Measurements from ENCODE around the gene ZBTB42.

DNA sequence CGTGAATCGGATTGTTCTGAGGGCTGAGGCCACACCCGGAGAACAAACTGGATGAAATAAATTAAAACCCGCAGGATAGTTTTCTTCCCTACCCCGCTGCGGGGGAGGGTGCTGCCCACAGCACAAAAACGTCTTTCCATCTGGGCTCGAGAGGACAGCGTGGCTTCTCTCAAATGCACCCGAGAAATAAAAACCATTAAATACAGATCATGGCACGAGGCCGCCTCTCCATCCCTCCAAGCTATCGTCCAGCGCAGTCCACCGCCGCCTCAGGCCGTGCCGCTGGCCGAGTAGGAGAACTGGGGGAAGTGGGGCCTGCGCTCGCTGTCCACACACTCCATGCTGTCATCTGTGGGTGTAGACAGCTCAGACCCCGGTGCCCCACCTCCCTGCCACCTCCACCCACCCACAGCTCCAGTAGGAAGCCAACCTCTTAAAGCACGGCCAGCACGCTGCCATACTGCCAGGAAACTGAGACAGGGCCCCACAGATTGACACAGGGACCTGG lies 30.8 kb upstream of the ZBTB42 start:
- no peak for TF ChIP-seq POLR2A (IDR thresholded peaks at IDR 0.05)
- TF ChIP-seq, protein P1, sequence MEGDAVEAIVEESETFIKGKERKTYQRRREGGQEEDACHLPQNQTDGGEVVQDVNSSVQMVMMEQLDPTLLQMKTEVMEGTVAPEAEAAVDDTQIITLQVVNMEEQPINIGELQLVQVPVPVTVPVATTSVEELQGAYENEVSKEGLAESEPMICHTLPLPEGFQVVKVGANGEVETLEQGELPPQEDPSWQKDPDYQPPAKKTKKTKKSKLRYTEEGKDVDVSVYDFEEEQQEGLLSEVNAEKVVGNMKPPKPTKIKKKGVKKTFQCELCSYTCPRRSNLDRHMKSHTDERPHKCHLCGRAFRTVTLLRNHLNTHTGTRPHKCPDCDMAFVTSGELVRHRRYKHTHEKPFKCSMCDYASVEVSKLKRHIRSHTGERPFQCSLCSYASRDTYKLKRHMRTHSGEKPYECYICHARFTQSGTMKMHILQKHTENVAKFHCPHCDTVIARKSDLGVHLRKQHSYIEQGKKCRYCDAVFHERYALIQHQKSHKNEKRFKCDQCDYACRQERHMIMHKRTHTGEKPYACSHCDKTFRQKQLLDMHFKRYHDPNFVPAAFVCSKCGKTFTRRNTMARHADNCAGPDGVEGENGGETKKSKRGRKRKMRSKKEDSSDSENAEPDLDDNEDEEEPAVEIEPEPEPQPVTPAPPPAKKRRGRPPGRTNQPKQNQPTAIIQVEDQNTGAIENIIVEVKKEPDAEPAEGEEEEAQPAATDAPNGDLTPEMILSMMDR (IDR thresholded peaks at IDR 0.05 in 4 of 5, conservative IDR thresholded peaks at IDR 0.05 in 1 of 5) = no peak
